D721Med (cell line): ENCODE data around the gene BCO1.

Experiments used
- DNase-seq: peaks from one replicate; pipeline ENCODE4 v3.0.0; 2011; ENCODE audit warnings: low spot score; ENCODE audit not compliant: insufficient read length
- FAIRE-seq: peaks from 2 replicates; lab custom pipeline; 2011; peaks lifted over from hg19 to GRCh38; lab: Jason Lieb, UNC
- CTCF ChIP-seq: IDR thresholded peaks from 2 replicates; pipeline ENCODE4 v1.5.1; 2012; ENCODE audit warnings: mild to moderate bottlenecking, control low read depth; ENCODE audit not compliant: insufficient read depth; ENCODE audit errors: missing control alignments

Gene BCO1

GRCh38 chr16:81296631-81297030 lies 58.1 kb downstream of the BCO1 start:
- no peak for TF ChIP-seq CTCF
- DNase-seq (no peak), FAIRE-seq (no peak)

GRCh38 chr16:81307770-81308169 lies 69.3 kb downstream of the BCO1 start:
- DNase-seq (no peak), FAIRE-seq (no peak)
- no peak for TF ChIP-seq CTCF

- no peak for FAIRE-seq
Measured at GRCh38 chr16:81310045-81310644, 71.7 kb downstream of the BCO1 start.

GRCh38 chr16:81311762-81312161 lies 73.3 kb downstream of the BCO1 start:
- TF ChIP-seq CTCF = no peak
- DNase-seq = no peak
- no peak for FAIRE-seq

More at GRCh38 chr16:81310045-81310644, 71.7 kb downstream of the BCO1 start:
- TF ChIP-seq CTCF = no peak
- DNase-seq = no peak

GRCh38 chr16:81313701-81314602 lies 75.5 kb downstream of the BCO1 start:
- no peak for TF ChIP-seq CTCF
- FAIRE-seq (no peak), DNase-seq (no peak)

GRCh38 chr16:81314603-81315270 lies 76.2 kb downstream of the BCO1 start, which contains the start of gene GAN:
GAN (plus strand) TSS chr16:81314962; CDS start chr16:81315114, 152 bp downstream.
- peak; percentile 23 for DNase-seq
- no peak for TF ChIP-seq CTCF
- FAIRE-seq = no peak
